Measurements from ENCODE around the gene PITX2. TPM values are rescaled to one million over a fixed set of nuclear protein-coding genes. Genes with fewer than 3 reads are reported as not detected.

PITX2 gene
- total RNA-seq, 4 donors from 2014 or later, result 15.0 to 34.4 (median 24.5) TPM

GRCh38 chr4:110627977-110628662 lies 5.2 kb upstream of the PITX2 start:
- WGBS, 2 donors (ENCODE audit: low coverage in 1 of 2), result 34 to 54% methylated on average over 7 to 11 of the region's 11 CpGs
- Histone ChIP-seq H3K27me3 (peaks cover 100% of the 10 kb centered on the region), H3K4me3 (no peak overlapping the region), H3K4me1 (peaks cover 0 to 28% (median 17%) of the 10 kb centered on the region in 4 donors), H3K36me3 (no peaks in the 10 kb centered on the region), H3K27ac (no peak overlapping the region), H3K9me3 (no peaks in the 10 kb centered on the region)
- TF ChIP-seq CTCF (IDR thresholded peaks at IDR 0.05) (no peak), EP300 (IDR thresholded peaks at IDR 0.05; ENCODE audit: low read depth) (no peak), POLR2A (IDR thresholded peaks at IDR 0.05) (no peak), POLR2AphosphoS5 (IDR thresholded peaks at IDR 0.05) (no peak)
- intact Hi-C loops (cut with DNase I; ENCODE audit: low total_unique reads), result no loop called here
- in situ Hi-C loops (cut with MboI; ENCODE audit: low pct_ligation_motif_present in 1 of 4, low pct_unique_long_range_greater_than_20kb in 1 of 4, low sequenced_read_pairs in 3 of 4), result loop anchor here in 3 of 4 donors (25.0 kb wide), 3 partner anchors 334 to 1009 kb away; no protein-coding TSS in a partner anchor
- no peak for DNase-seq

- TF ChIP-seq EP300 (IDR thresholded peaks at IDR 0.05; ENCODE audit: low read depth) (no peak), POLR2A (IDR thresholded peaks at IDR 0.05) (no peak), CTCF (IDR thresholded peaks at IDR 0.05) (no peak), POLR2AphosphoS5 (IDR thresholded peaks at IDR 0.05) (no peak)
- H3K4me1 ChIP-seq, result peaks cover 6 to 30% (median 19%) of the 10 kb centered on the region in 4 donors
- H3K4me3 ChIP-seq, result no peak overlapping the region
- intact Hi-C loops (cut with DNase I; ENCODE audit: low total_unique reads) (no loop called here), in situ Hi-C loops (cut with MboI; ENCODE audit: low pct_ligation_motif_present in 1 of 4, low pct_unique_long_range_greater_than_20kb in 1 of 4, low sequenced_read_pairs in 3 of 4) (loop anchor here in 3 of 4 donors (25.0 kb wide), 3 partner anchors 336 to 1011 kb away; no protein-coding TSS in a partner anchor)
- no peak overlapping the region for H3K27ac ChIP-seq
- H3K36me3 ChIP-seq, result no peaks in the 10 kb centered on the region
- 40 to 47% methylated on average over 1 to 13 of the region's 13 CpGs for WGBS, 2 donors (ENCODE audit: low coverage in 1 of 2)
- H3K27me3 ChIP-seq, result peaks cover 100% of the 10 kb centered on the region
- no peaks in the 10 kb centered on the region for H3K9me3 ChIP-seq
- no peak for DNase-seq
Observed at GRCh38 chr4:110626532-110627153, 3.8 kb upstream of the PITX2 start.

GRCh38 chr4:110625576-110626257 lies 2.8 kb upstream of the PITX2 start:
- WGBS, 2 donors (ENCODE audit: low coverage in 1 of 2), result 25 to 51% methylated on average over 4 to 9 of the region's 9 CpGs
- TF ChIP-seq POLR2A (IDR thresholded peaks at IDR 0.05), result no peak
- no peak for TF ChIP-seq POLR2AphosphoS5 (IDR thresholded peaks at IDR 0.05)
- no peak for TF ChIP-seq CTCF (IDR thresholded peaks at IDR 0.05)
- no peak for TF ChIP-seq EP300 (IDR thresholded peaks at IDR 0.05; ENCODE audit: low read depth)
- intact Hi-C loops (cut with DNase I; ENCODE audit: low total_unique reads) (no loop called here), in situ Hi-C loops (cut with MboI; ENCODE audit: low pct_ligation_motif_present in 1 of 4, low pct_unique_long_range_greater_than_20kb in 1 of 4, low sequenced_read_pairs in 3 of 4) (loop anchor here in 3 of 4 donors (25.0 kb wide), 3 partner anchors 337 to 1012 kb away; no protein-coding TSS in a partner anchor)
- no peak for DNase-seq
- peaks cover 6 to 30% (median 26%) of the 10 kb centered on the region in 4 donors for H3K4me1 ChIP-seq
- no peaks in the 10 kb centered on the region for H3K9me3 ChIP-seq
- no peak overlapping the region for H3K27ac ChIP-seq
- no peak overlapping the region for H3K4me3 ChIP-seq
- H3K27me3 ChIP-seq, result peaks cover 100% of the 10 kb centered on the region
- no peaks in the 10 kb centered on the region for H3K36me3 ChIP-seq

Measured in transverse colon (tissue), 4 donors.